Fibroblast of lung (primary cell): Measurements from ENCODE around the gene DHCR24. TPM values are rescaled to one million over a fixed set of nuclear protein-coding genes. Genes with fewer than 3 reads are reported as not detected.

Experiments
- DNase-seq, 2 donors: peaks; one replicate each; pipeline versions ENCODE4 v3.0.0 to v3.0.0-alpha.2; 2010; ENCODE audit warnings: low read depth in 2 of 2
- H2AFZ ChIP-seq: 2 replicates; pipeline ENCODE4 v1.5.1; 2012; ENCODE audit warnings: low read length, control low read depth, inconsistent platforms
- H3K27ac ChIP-seq: 2 replicates; pipeline ENCODE4 v1.5.1; 2011; ENCODE audit warnings: low read length, control low read depth; ENCODE audit not compliant: insufficient read depth
- H3K27me3 ChIP-seq: 2 replicates; pipeline ENCODE4 v1.5.1; 2011; ENCODE audit warnings: mild to moderate bottlenecking, low read length; ENCODE audit not compliant: control insufficient read depth, insufficient read depth
- H3K36me3 ChIP-seq: 2 replicates; pipeline ENCODE4 v1.5.1; 2011; ENCODE audit warnings: low read length; ENCODE audit not compliant: control insufficient read depth, insufficient read depth
- H3K4me1 ChIP-seq: 2 replicates; pipeline ENCODE4 v1.5.1; 2011; ENCODE audit warnings: low read length; ENCODE audit not compliant: control insufficient read depth, insufficient read depth; ENCODE audit errors: extremely low read depth
- H3K4me2 ChIP-seq: 2 replicates; pipeline ENCODE4 v1.5.1; 2011; ENCODE audit warnings: low read length, control low read depth; ENCODE audit not compliant: insufficient read depth; ENCODE audit errors: extremely low read depth
- H3K4me3 ChIP-seq, 4 experiments: fragments of 200-600 bp in 1 of 4; sonication (generic) in 1 of 4; replicated peaks in 1 of 4; 2 replicates each; pipeline ENCODE4 v1.5.1; 2011 to 2016; ENCODE audit warnings: low read length in 4 of 4, low read depth in 3 of 4, mild to moderate bottlenecking in 3 of 4, control low read depth in 2 of 4, inconsistent platforms in 1 of 4, mixed read lengths in 1 of 4; ENCODE audit not compliant: insufficient read depth in 1 of 4; ENCODE audit errors: control extremely low read depth in 1 of 4
- H3K79me2 ChIP-seq: 2 replicates; pipeline ENCODE4 v1.5.1; 2012; ENCODE audit warnings: mild to moderate bottlenecking, low read length, inconsistent platforms; ENCODE audit not compliant: control insufficient read depth, insufficient read depth
- H3K9ac ChIP-seq: 2 replicates; pipeline ENCODE4 v1.5.1; 2011; ENCODE audit warnings: mild to moderate bottlenecking, low read length, control low read depth; ENCODE audit not compliant: insufficient read depth
- H3K9me3 ChIP-seq: 2 replicates; pipeline ENCODE4 v1.5.1; 2012; ENCODE audit warnings: low read depth, low read length; ENCODE audit not compliant: control insufficient read depth, insufficient read depth
- H4K20me1 ChIP-seq: 2 replicates; pipeline ENCODE4 v1.5.1; 2011; ENCODE audit warnings: low read length; ENCODE audit not compliant: control insufficient read depth, insufficient read depth; ENCODE audit errors: extremely low read depth
- CTCF ChIP-seq, 2 donors: IDR thresholded peaks in 1 of 2; conservative IDR thresholded peaks in 1 of 2; 1 replicate in 1 of 2; 2 replicates in 1 of 2; pipeline ENCODE4 v1.5.1; 2011 to 2012; ENCODE audit warnings: low read length in 2 of 2, control low read depth in 1 of 2, inconsistent platforms in 1 of 2, low read depth in 1 of 2, mild to moderate bottlenecking in 1 of 2
- EZH2 ChIP-seq: IDR thresholded peaks from 2 replicates; pipeline ENCODE4 v1.5.1; 2012; ENCODE audit warnings: low read length, control low read depth, mild to moderate bottlenecking; ENCODE audit errors: missing control alignments
- polyA plus RNA-seq, 2 donors: library from polyadenylated mRNA; depleted of rRNA in 1 of 2; stranded (reverse) in 1 of 2; unstranded in 1 of 2; fragments of >200 nt; gene quantifications; 2 replicates each; pipeline ENCODE4 v1.2.1, GENCODE V29; 2011 to 2012; ENCODE audit warnings: missing spikeins in 1 of 2
- total RNA-seq: library from RNA; depleted of rRNA; stranded (reverse); fragments of >200 nt; gene quantifications from 2 replicates; pipeline ENCODE4 v1.2.1, GENCODE V29; 2014

The DHCR24 gene
- total and polyA plus RNA-seq, 2 donors (not counting 1 experiment from before 2014, with no cell fraction given) = 217 to 329 TPM

- Histone ChIP-seq H3K36me3 (no peaks in the 10 kb centered on the region), H3K4me3 (no peak overlapping the region), H3K4me2 (no peak overlapping the region), H4K20me1 (no peaks in the 10 kb centered on the region), H3K27me3 (peaks cover 4% of the 10 kb centered on the region), H3K79me2 (no peaks in the 10 kb centered on the region), H2AFZ (no peak overlapping the region), H3K4me1 (no peaks in the 10 kb centered on the region), H3K9me3 (no peaks in the 10 kb centered on the region), H3K9ac (no peak overlapping the region), H3K27ac (no peak overlapping the region)
- TF ChIP-seq CTCF (conservative IDR thresholded peaks at IDR 0.05 in 1 of 2, IDR thresholded peaks at IDR 0.05 in 1 of 2; ENCODE audit: low read depth in 1 of 2, low read length in 2 of 2) (no peak), EZH2 (no peak)
- DNase-seq = no peak
Observed at GRCh38 chr1:54813485-54814125, 73.4 kb downstream of the DHCR24 start.

- no peak for TF ChIP-seq EZH2
- no peak for TF ChIP-seq CTCF (conservative IDR thresholded peaks at IDR 0.05 in 1 of 2, IDR thresholded peaks at IDR 0.05 in 1 of 2; ENCODE audit: low read depth in 1 of 2, low read length in 2 of 2)
- H3K4me3 ChIP-seq = no peak overlapping the region
- H3K9me3 ChIP-seq = no peaks in the 10 kb centered on the region
- H3K27ac ChIP-seq = no peak overlapping the region
- DNase-seq = no peak
- no peaks in the 10 kb centered on the region for H3K79me2 ChIP-seq
- H3K9ac ChIP-seq = no peak overlapping the region
- H3K4me2 ChIP-seq = no peak overlapping the region
- H2AFZ ChIP-seq = no peak overlapping the region
- H3K27me3 ChIP-seq = peaks cover 4% of the 10 kb centered on the region
- H3K4me1 ChIP-seq = no peaks in the 10 kb centered on the region
- H4K20me1 ChIP-seq = no peaks in the 10 kb centered on the region
- H3K36me3 ChIP-seq = no peaks in the 10 kb centered on the region
Observed at GRCh38 chr1:54812801-54813484, 74.1 kb downstream of the DHCR24 start.

- H3K36me3 ChIP-seq = no peaks in the 10 kb centered on the region
- H3K27me3 ChIP-seq = peaks cover 4% of the 10 kb centered on the region
- H3K4me2 ChIP-seq = no peak overlapping the region
- H3K4me1 ChIP-seq = no peaks in the 10 kb centered on the region
- no peaks in the 10 kb centered on the region for H3K79me2 ChIP-seq
- no peak overlapping the region for H3K27ac ChIP-seq
- H4K20me1 ChIP-seq = no peaks in the 10 kb centered on the region
- H3K9me3 ChIP-seq = no peaks in the 10 kb centered on the region
- no peak overlapping the region for H2AFZ ChIP-seq
- H3K4me3 ChIP-seq = no peak overlapping the region
- H3K9ac ChIP-seq = no peak overlapping the region
- no peak for DNase-seq
- TF ChIP-seq CTCF (conservative IDR thresholded peaks at IDR 0.05 in 1 of 2, IDR thresholded peaks at IDR 0.05 in 1 of 2; ENCODE audit: low read depth in 1 of 2, low read length in 2 of 2) = no peak
- TF ChIP-seq EZH2 = no peak
Observed at GRCh38 chr1:54811739-54812655, 75.0 kb downstream of the DHCR24 start.
